DOHH2 (cell line): ENCODE data around the gene LAMA2.

Experiments used
- H3F3A ChIP-seq: fragments of 200-600 bp; sonication (generic), shearing (Covaris generic); 2 replicates; pipeline ENCODE4 v1.6.0; 2016; ENCODE audit warnings: antibody characterized with exemption, mild to moderate bottlenecking; ENCODE audit not compliant: control insufficient read depth, insufficient read depth
- H3K27ac ChIP-seq: fragments of 200-600 bp; sonication (generic); 2 replicates; pipeline ENCODE4 v1.5.1; 2014; ENCODE audit warnings: low read depth, mild to moderate bottlenecking, low read length, moderate library complexity
- H3K27me3 ChIP-seq: fragments of 200-600 bp; sonication (generic); 2 replicates; pipeline ENCODE4 v1.6.1; 2014; ENCODE audit warnings: mild to moderate bottlenecking, low read length, mixed read lengths; ENCODE audit not compliant: control insufficient read depth
- H3K36me3 ChIP-seq: fragments of 200-600 bp; sonication (generic); 2 replicates; pipeline ENCODE4 v1.6.1; 2014; ENCODE audit warnings: mild to moderate bottlenecking, low read length, moderate library complexity, mixed read lengths; ENCODE audit not compliant: control insufficient read depth
- H3K4me1 ChIP-seq: fragments of 200-600 bp; sonication (generic); 2 replicates; pipeline ENCODE4 v1.6.1; 2014; ENCODE audit warnings: mild to moderate bottlenecking, low read length, mixed read lengths; ENCODE audit not compliant: control insufficient read depth
- H3K4me2 ChIP-seq: fragments of 200-600 bp; sonication (generic); 2 replicates; pipeline ENCODE4 v1.6.0; 2014; ENCODE audit warnings: mild to moderate bottlenecking, low read length, moderate library complexity
- H3K4me3 ChIP-seq: fragments of 200-600 bp; sonication (generic); 2 replicates; pipeline ENCODE4 v1.5.1; 2014; ENCODE audit warnings: mild to moderate bottlenecking, low read length, mixed read lengths
- H3K79me2 ChIP-seq: fragments of 200-600 bp; sonication (generic); 2 replicates; pipeline ENCODE4 v1.6.1; 2014; ENCODE audit warnings: mild to moderate bottlenecking, low read length, mixed read lengths; ENCODE audit not compliant: control insufficient read depth
- H3K9me2 ChIP-seq: fragments of 200-600 bp; sonication (generic); replicated peaks from 2 replicates; pipeline ENCODE4 v1.6.1; 2014; ENCODE audit warnings: mild to moderate bottlenecking, low read length, mixed read lengths; ENCODE audit not compliant: control insufficient read depth
- H3K9me3 ChIP-seq: fragments of 200-600 bp; sonication (generic); 2 replicates; pipeline ENCODE4 v1.6.1; 2014; ENCODE audit warnings: antibody characterized with exemption, low read length, mixed read lengths; ENCODE audit not compliant: control insufficient read depth, insufficient read depth
- H4K20me1 ChIP-seq: fragments of 200-600 bp; sonication (generic); 2 replicates; pipeline ENCODE4 v1.6.0; 2014; ENCODE audit warnings: low read depth, mild to moderate bottlenecking, antibody characterized with exemption, low read length, moderate library complexity; ENCODE audit not compliant: control insufficient read depth, insufficient read depth
- EZH2phosphoT487 ChIP-seq: fragments of 200-600 bp; sonication (generic); IDR thresholded peaks from 2 replicates; pipeline ENCODE4 v1.6.1; 2017; ENCODE audit warnings: borderline replicate concordance, mild to moderate bottlenecking, antibody characterized with exemption, low read length, moderate library complexity, mixed read lengths
- TF ChIP-seq, protein P1 (sequence below): fragments of 200-600 bp; sonication (generic); IDR thresholded peaks from one replicate; pipeline ENCODE4 v1.5.1; 2014; ENCODE audit warnings: antibody characterized with exemption, mild to moderate bottlenecking, low read depth, low read length; ENCODE audit not compliant: poor library complexity, severe bottlenecking

LAMA2 gene

DNA sequence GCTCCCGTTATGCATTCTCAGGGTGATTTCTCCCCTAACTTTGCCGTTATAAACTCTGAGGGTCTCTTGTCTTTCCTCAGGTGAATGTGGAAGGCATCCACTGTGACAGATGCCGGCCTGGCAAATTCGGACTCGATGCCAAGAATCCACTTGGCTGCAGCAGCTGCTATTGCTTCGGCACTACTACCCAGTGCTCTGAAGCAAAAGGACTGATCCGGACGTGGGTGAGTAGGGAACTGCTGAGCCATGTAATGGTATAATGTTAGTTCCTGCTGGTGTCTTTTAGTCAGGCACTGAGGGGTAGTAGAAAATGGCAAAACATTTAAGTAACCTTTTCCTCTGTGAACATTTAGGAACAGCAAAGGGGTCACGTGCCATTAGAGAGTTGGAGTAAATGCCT, 431.6 kb downstream of the LAMA2 start:
- Histone ChIP-seq H3K4me1 (no peaks in the 10 kb centered on the region), H4K20me1 (no peaks in the 10 kb centered on the region), H3K9me2 (no peaks in the 10 kb centered on the region), H3K27me3 (no peaks in the 10 kb centered on the region), H3K27ac (no peak overlapping the region), H3K4me3 (no peak overlapping the region), H3K9me3 (no peaks in the 10 kb centered on the region), H3F3A (no peaks in the 10 kb centered on the region), H3K36me3 (no peaks in the 10 kb centered on the region), H3K79me2 (no peaks in the 10 kb centered on the region), H3K4me2 (no peak overlapping the region)
- no peak for TF ChIP-seq EZH2phosphoT487
- TF ChIP-seq, protein P1, sequence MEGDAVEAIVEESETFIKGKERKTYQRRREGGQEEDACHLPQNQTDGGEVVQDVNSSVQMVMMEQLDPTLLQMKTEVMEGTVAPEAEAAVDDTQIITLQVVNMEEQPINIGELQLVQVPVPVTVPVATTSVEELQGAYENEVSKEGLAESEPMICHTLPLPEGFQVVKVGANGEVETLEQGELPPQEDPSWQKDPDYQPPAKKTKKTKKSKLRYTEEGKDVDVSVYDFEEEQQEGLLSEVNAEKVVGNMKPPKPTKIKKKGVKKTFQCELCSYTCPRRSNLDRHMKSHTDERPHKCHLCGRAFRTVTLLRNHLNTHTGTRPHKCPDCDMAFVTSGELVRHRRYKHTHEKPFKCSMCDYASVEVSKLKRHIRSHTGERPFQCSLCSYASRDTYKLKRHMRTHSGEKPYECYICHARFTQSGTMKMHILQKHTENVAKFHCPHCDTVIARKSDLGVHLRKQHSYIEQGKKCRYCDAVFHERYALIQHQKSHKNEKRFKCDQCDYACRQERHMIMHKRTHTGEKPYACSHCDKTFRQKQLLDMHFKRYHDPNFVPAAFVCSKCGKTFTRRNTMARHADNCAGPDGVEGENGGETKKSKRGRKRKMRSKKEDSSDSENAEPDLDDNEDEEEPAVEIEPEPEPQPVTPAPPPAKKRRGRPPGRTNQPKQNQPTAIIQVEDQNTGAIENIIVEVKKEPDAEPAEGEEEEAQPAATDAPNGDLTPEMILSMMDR: no peak

DNA sequence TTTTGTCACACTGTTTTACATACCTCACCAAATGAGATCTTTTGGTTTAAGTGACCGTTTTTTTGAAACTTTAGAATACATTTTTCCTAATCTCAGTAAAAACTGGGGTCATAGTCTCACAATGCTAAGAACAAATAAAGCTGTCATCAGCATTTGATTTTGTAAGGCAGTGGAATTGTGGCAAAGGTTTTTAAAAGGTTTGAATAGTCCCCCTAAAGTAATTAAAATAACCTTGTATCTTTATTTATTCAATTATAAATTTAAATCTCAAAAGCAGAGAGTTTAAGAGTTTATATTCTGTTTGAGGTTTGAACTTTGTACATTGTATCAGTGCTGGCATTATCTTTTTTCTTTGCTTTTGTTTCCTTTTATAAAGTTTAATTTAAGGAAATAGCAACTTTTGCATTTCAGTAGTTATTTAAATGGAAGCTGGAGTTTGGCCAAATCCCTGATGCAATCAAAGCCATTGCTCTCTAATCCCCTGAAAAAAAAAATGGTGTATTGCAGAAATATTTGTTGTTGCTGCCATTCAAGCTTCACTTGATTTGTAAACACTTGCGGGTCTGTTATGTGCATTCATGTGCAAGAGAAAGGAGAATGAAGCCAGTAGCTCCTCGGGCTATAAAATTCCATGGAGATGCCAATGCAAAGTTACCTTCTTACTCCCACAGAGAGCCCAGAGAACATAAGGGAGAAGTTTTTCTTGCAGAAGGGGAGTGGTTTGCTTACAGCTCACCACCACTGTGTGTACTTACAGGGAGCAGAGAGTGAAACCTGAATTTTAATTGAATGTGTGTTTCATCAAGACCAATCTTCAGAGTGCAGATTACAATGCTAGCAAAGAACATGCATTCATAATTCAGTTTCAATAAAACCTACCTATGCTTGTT, 435.2 kb downstream of the LAMA2 start:
- TF ChIP-seq, protein P1: no peak
- no peak for TF ChIP-seq EZH2phosphoT487
- H3K79me2 ChIP-seq: no peaks in the 10 kb centered on the region
- H3K4me3 ChIP-seq: no peak overlapping the region
- no peaks in the 10 kb centered on the region for H3F3A ChIP-seq
- no peak overlapping the region for H3K27ac ChIP-seq
- no peaks in the 10 kb centered on the region for H3K27me3 ChIP-seq
- no peaks in the 10 kb centered on the region for H3K9me3 ChIP-seq
- no peak overlapping the region for H3K4me2 ChIP-seq
- H3K4me1 ChIP-seq: no peaks in the 10 kb centered on the region
- no peaks in the 10 kb centered on the region for H3K36me3 ChIP-seq
- no peaks in the 10 kb centered on the region for H4K20me1 ChIP-seq
- H3K9me2 ChIP-seq: no peaks in the 10 kb centered on the region

- H3K4me2 ChIP-seq: no peak overlapping the region
- H3K27ac ChIP-seq: no peak overlapping the region
- H4K20me1 ChIP-seq: no peaks in the 10 kb centered on the region
- no peak overlapping the region for H3K4me3 ChIP-seq
- H3K9me2 ChIP-seq: no peaks in the 10 kb centered on the region
- no peaks in the 10 kb centered on the region for H3K36me3 ChIP-seq
- H3K4me1 ChIP-seq: no peaks in the 10 kb centered on the region
- H3K79me2 ChIP-seq: no peaks in the 10 kb centered on the region
- no peak for TF ChIP-seq EZH2phosphoT487
- TF ChIP-seq, protein P1: no peak
- H3K9me3 ChIP-seq: no peaks in the 10 kb centered on the region
- H3K27me3 ChIP-seq: no peaks in the 10 kb centered on the region
- H3F3A ChIP-seq: no peaks in the 10 kb centered on the region
These were observed 438.0 kb downstream of the LAMA2 start for GRCh38 chr6:129320892-129321291.
